GM23248 (cell line): ENCODE data around the gene TSPAN6. TPM values are rescaled to one million over a fixed set of nuclear protein-coding genes. Genes with fewer than 3 reads are reported as not detected.

ENCODE experiments used
- DNase-seq: peaks from one replicate; pipeline ENCODE4 v3.0.0-alpha.2; 2015
- H2AFZ ChIP-seq: fragments of 200-600 bp; sonication (generic); 2 replicates; pipeline ENCODE4 v1.6.1; 2016; ENCODE audit warnings: antibody characterized with exemption
- H3F3A ChIP-seq: fragments of 200-600 bp; sonication (generic); 2 replicates; pipeline ENCODE4 v1.6.1; 2016; ENCODE audit warnings: mild to moderate bottlenecking, antibody characterized with exemption, mixed run types; ENCODE audit not compliant: insufficient read depth
- H3K27ac ChIP-seq: fragments of 200-600 bp; sonication (generic); 2 replicates; pipeline ENCODE4 v1.5.1; 2016; ENCODE audit warnings: mild to moderate bottlenecking
- H3K27me3 ChIP-seq: fragments of 200-600 bp; sonication (generic); replicated peaks from 2 replicates; pipeline ENCODE4 v1.6.1; 2016; ENCODE audit warnings: mild to moderate bottlenecking; ENCODE audit not compliant: insufficient read depth
- H3K36me3 ChIP-seq: fragments of 200-600 bp; sonication (generic); 2 replicates; pipeline ENCODE4 v1.6.1; 2016; ENCODE audit warnings: low read depth, mild to moderate bottlenecking
- H3K4me1 ChIP-seq: fragments of 200-600 bp; sonication (generic); 2 replicates; pipeline ENCODE4 v1.6.1; 2016; ENCODE audit warnings: mild to moderate bottlenecking; ENCODE audit not compliant: insufficient read depth
- H3K4me2 ChIP-seq: fragments of 200-600 bp; sonication (generic); one replicate; pipeline ENCODE4 v1.6.1; 2016; ENCODE audit warnings: mild to moderate bottlenecking; ENCODE audit not compliant: unreplicated experiment
- H3K4me3 ChIP-seq: fragments of 200-600 bp; sonication (generic); 2 replicates; pipeline ENCODE4 v1.5.1; 2016; ENCODE audit warnings: mild to moderate bottlenecking
- H3K79me2 ChIP-seq: fragments of 200-600 bp; sonication (generic); 2 replicates; pipeline ENCODE4 v1.6.1; 2016; ENCODE audit warnings: mild to moderate bottlenecking; ENCODE audit not compliant: insufficient read depth
- H3K9ac ChIP-seq: fragments of 200-600 bp; sonication (generic); 2 replicates; pipeline ENCODE4 v1.6.1; 2016; ENCODE audit warnings: mild to moderate bottlenecking
- H3K9me2 ChIP-seq: fragments of 200-600 bp; sonication (generic); 2 replicates; pipeline ENCODE4 v1.6.1; 2016; ENCODE audit warnings: mixed run types, mild to moderate bottlenecking, moderate library complexity; ENCODE audit not compliant: insufficient read depth
- H3K9me3 ChIP-seq: fragments of 200-600 bp; sonication (generic); one replicate; pipeline ENCODE4 v1.6.1; 2017; ENCODE audit warnings: low read depth
- H4K20me1 ChIP-seq: fragments of 200-600 bp; sonication (generic); 2 replicates; pipeline ENCODE4 v1.6.0; 2016; ENCODE audit not compliant: insufficient read depth
- EZH2 ChIP-seq: fragments of 200-600 bp; sonication (generic); IDR thresholded peaks from 2 replicates; pipeline ENCODE4 v1.6.1; 2018; ENCODE audit warnings: antibody characterized with exemption, mild to moderate bottlenecking; ENCODE audit not compliant: insufficient read depth, poor library complexity, severe bottlenecking
- EZH2phosphoT487 ChIP-seq: fragments of 200-600 bp; sonication (generic); IDR thresholded peaks from 2 replicates; pipeline ENCODE4 v1.6.1; 2018; ENCODE audit warnings: antibody characterized with exemption, moderate library complexity, mild to moderate bottlenecking, low read depth; ENCODE audit not compliant: insufficient read depth
- WGBS, 2 experiments: methylation state at CpG; one replicate each; pipeline ENCODE4 v1.1.6; 2015 to 2017; ENCODE audit warnings: low lambda C conversion rate in 2 of 2, low coverage in 1 of 2; ENCODE audit errors: missing lambda C conversion rate in 2 of 2; 5-methylcytosine and 5-hydroxymethylcytosine counted together
- in situ Hi-C: fragments of 300-500 bp; cut with MboI; formaldehyde crosslinking; loops from 2 replicates; pipeline ENCODE4 v1.15.0; 2020
- polyA plus RNA-seq: library from polyadenylated mRNA; unstranded; fragments of >200 nt; fragmentation: Nextera tagmentation; extraction: Ambion mirVana; gene quantifications from 2 replicates; pipeline ENCODE4 v1.2.1, GENCODE V29; 2016
- total RNA-seq: library from RNA; depleted of rRNA; stranded (reverse); fragments of >200 nt; shearing (Covaris generic); gene quantifications from 2 replicates; pipeline ENCODE4 v1.2.3, GENCODE V29; 2014

The TSPAN6 gene
- total and polyA plus RNA-seq, 2 experiments from 2014 or later, result 24.3 to 37.8 TPM

DNA sequence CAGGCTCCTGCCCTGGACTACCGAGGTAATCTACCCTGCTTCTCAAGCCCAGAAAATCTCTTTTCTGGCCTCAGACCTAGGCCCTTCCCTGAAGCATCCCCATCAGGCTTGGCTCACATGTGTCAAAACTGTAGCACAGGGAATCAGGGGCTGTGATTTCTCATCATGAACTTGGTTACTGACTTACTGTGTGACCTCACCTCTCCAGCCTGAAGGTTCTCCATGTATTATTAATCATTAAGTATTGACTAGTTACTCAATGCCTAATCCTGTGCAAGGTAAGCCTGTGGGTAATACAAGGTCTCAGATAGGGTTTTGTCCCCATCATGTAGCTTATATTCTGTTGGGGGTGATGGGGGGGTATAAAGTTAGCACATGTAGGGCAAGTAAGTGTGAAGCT lies 14.2 kb upstream of the TSPAN6 start:
- no peak for TF ChIP-seq EZH2phosphoT487
- TF ChIP-seq EZH2, result no peak
- H3K4me2 ChIP-seq, result no peak overlapping the region
- no peak overlapping the region for H3K9ac ChIP-seq
- no peaks in the 10 kb centered on the region for H3K9me3 ChIP-seq
- H3K9me2 ChIP-seq, result no peaks in the 10 kb centered on the region
- peaks cover 40% of the 10 kb centered on the region for H3F3A ChIP-seq
- in situ Hi-C loops, result no loop called here
- 89 to 100% methylated on average over 1 of the region's 1 CpG for WGBS, 2 experiments
- peak overlapping the region; percentile 100 for H3K27ac ChIP-seq
- no peaks in the 10 kb centered on the region for H3K36me3 ChIP-seq
- no peak for DNase-seq
- H3K79me2 ChIP-seq, result 0 out of 2 replicates have a peak, but pooled peaks cover 5% of the 10 kb centered on the region
- no peaks in the 10 kb centered on the region for H3K27me3 ChIP-seq
- no peaks in the 10 kb centered on the region for H4K20me1 ChIP-seq
- H3K4me3 ChIP-seq, result no peak overlapping the region
- no peak overlapping the region for H2AFZ ChIP-seq
- peaks cover 40% of the 10 kb centered on the region for H3K4me1 ChIP-seq

- Histone ChIP-seq H3K9me3 (no peaks in the 10 kb centered on the region), H3K4me3 (peak overlapping the region; percentile 67), H3K79me2 (0 out of 2 replicates have a peak, but pooled peaks cover 15% of the 10 kb centered on the region), H3F3A (peaks cover 45% of the 10 kb centered on the region), H3K27ac (peak overlapping the region; percentile 100), H3K4me1 (peaks cover 47% of the 10 kb centered on the region), H3K9me2 (no peaks in the 10 kb centered on the region), H2AFZ (peak overlapping the region; percentile 77), H4K20me1 (no peaks in the 10 kb centered on the region), H3K27me3 (no peaks in the 10 kb centered on the region), H3K4me2 (peak overlapping the region; percentile 82), H3K9ac (peak overlapping the region; percentile 89), H3K36me3 (no peaks in the 10 kb centered on the region)
- 0 to 1% methylated on average over 10 to 12 of the region's 12 CpGs for WGBS, 2 experiments
- in situ Hi-C loops, result no loop called here
- TF ChIP-seq EZH2phosphoT487 (no peak), EZH2 (no peak)
- peak; percentile 90 for DNase-seq
Observed at GRCh38 chrX:100649550-100650356, 13.1 kb upstream of the TSPAN6 start.

GRCh38 chrX:100648458-100649417 lies 12.1 kb upstream of the TSPAN6 start:
- DNase-seq, result peak; percentile 79
- H3K4me3 ChIP-seq, result peak overlapping the region; percentile 67
- WGBS, 2 experiments, result 5 to 9% methylated on average over 6 to 8 of the region's 8 CpGs
- peaks cover 51% of the 10 kb centered on the region for H3F3A ChIP-seq
- H3K27me3 ChIP-seq, result no peaks in the 10 kb centered on the region
- TF ChIP-seq EZH2, result no peak
- TF ChIP-seq EZH2phosphoT487, result no peak
- 0 out of 2 replicates have a peak, but pooled peaks cover 19% of the 10 kb centered on the region for H3K79me2 ChIP-seq
- H3K27ac ChIP-seq, result peak overlapping the region; percentile 100
- H3K4me2 ChIP-seq, result peak overlapping the region; percentile 82
- H3K9me3 ChIP-seq, result no peaks in the 10 kb centered on the region
- H3K9me2 ChIP-seq, result no peaks in the 10 kb centered on the region
- no peaks in the 10 kb centered on the region for H4K20me1 ChIP-seq
- H3K9ac ChIP-seq, result peak overlapping the region; percentile 89
- H2AFZ ChIP-seq, result peak overlapping the region; percentile 58
- in situ Hi-C loops, result no loop called here
- H3K36me3 ChIP-seq, result no peaks in the 10 kb centered on the region
- H3K4me1 ChIP-seq, result peaks cover 48% of the 10 kb centered on the region

GRCh38 chrX:100647739-100648138 lies 11.1 kb upstream of the TSPAN6 start:
- no peaks in the 10 kb centered on the region for H4K20me1 ChIP-seq
- 0 out of 2 replicates have a peak, but pooled peaks cover 19% of the 10 kb centered on the region for H3K79me2 ChIP-seq
- peaks cover 56% of the 10 kb centered on the region for H3F3A ChIP-seq
- H3K4me2 ChIP-seq, result peak overlapping the region; percentile 82
- in situ Hi-C loops, result no loop called here
- no peaks in the 10 kb centered on the region for H3K9me2 ChIP-seq
- no peaks in the 10 kb centered on the region for H3K36me3 ChIP-seq
- 49 to 61% methylated on average over 2 of the region's 2 CpGs for WGBS, 2 experiments
- no peaks in the 10 kb centered on the region for H3K27me3 ChIP-seq
- peak; percentile 20 for DNase-seq
- peak overlapping the region; percentile 100 for H3K27ac ChIP-seq
- no peak for TF ChIP-seq EZH2
- TF ChIP-seq EZH2phosphoT487, result no peak
- no peaks in the 10 kb centered on the region for H3K9me3 ChIP-seq
- peaks cover 54% of the 10 kb centered on the region for H3K4me1 ChIP-seq
- H3K4me3 ChIP-seq, result no peak overlapping the region; the same call in 1 of the 2 replicates
- H2AFZ ChIP-seq, result no peak overlapping the region
- H3K9ac ChIP-seq, result peak overlapping the region; percentile 89
